Smooth muscle cell (in vitro differentiated cells): Measurements from ENCODE around the gene PKNOX1. TPM values are rescaled to one million over a fixed set of nuclear protein-coding genes. Genes with fewer than 3 reads are reported as not detected.
"Not testable (repeated sequence)": the region's sequence is repeated elsewhere in the genome, so short reads cannot be mapped to it uniquely, and the experiment has no call there.

ENCODE experiments used
- DNase-seq: peaks from one replicate; lab custom pipeline; 2025; ENCODE audit not compliant: unreplicated experiment; lab: John Stamatoyannopoulos, UW
- H2AFZ ChIP-seq: fragments of 200-600 bp; sonication (generic); 2 replicates; pipeline ENCODE4 v1.6.0; 2016; ENCODE audit warnings: antibody characterized with exemption, low read depth, mild to moderate bottlenecking
- H3F3A ChIP-seq: fragments of 200-600 bp; sonication (generic); 2 replicates; pipeline ENCODE4 v1.6.0; 2017; ENCODE audit warnings: antibody characterized with exemption, low read depth
- H3K27ac ChIP-seq: fragments of 200-600 bp; sonication (generic); 2 replicates; pipeline ENCODE4 v1.5.1; 2016; ENCODE audit warnings: low read depth, mild to moderate bottlenecking
- H3K27me3 ChIP-seq: fragments of 200-600 bp; sonication (generic); 2 replicates; pipeline ENCODE4 v1.6.1; 2016; ENCODE audit warnings: low read depth, mild to moderate bottlenecking
- H3K36me3 ChIP-seq: fragments of 200-600 bp; sonication (generic); 2 replicates; pipeline ENCODE4 v1.5.1; 2016; ENCODE audit warnings: low read depth
- H3K4me1 ChIP-seq: fragments of 200-600 bp; sonication (generic); 2 replicates; pipeline ENCODE4 v1.5.1; 2016; ENCODE audit warnings: low read depth
- H3K4me2 ChIP-seq: fragments of 200-600 bp; sonication (generic); 2 replicates; pipeline ENCODE4 v1.6.0; 2016; ENCODE audit warnings: mild to moderate bottlenecking
- H3K4me3 ChIP-seq: fragments of 200-600 bp; sonication (generic); 2 replicates; pipeline ENCODE4 v1.5.1; 2016; ENCODE audit warnings: mild to moderate bottlenecking
- H3K79me2 ChIP-seq: fragments of 200-600 bp; sonication (generic); 2 replicates; pipeline ENCODE4 v1.6.0; 2016; ENCODE audit warnings: low read depth, mild to moderate bottlenecking
- H3K9ac ChIP-seq: fragments of 200-600 bp; sonication (generic); 2 replicates; pipeline ENCODE4 v1.6.0; 2016; ENCODE audit warnings: low read depth
- H3K9me3 ChIP-seq: fragments of 200-600 bp; sonication (generic); replicated peaks from 2 replicates; pipeline ENCODE4 v1.5.1; 2016; ENCODE audit warnings: low read depth
- H4K20me1 ChIP-seq: fragments of 200-600 bp; sonication (generic); 2 replicates; pipeline ENCODE4 v1.6.0; 2016; ENCODE audit warnings: low read depth
- WGBS: methylation state at CpG from one replicate; pipeline ENCODE4 v1.1.7; 2016; ENCODE audit warnings: low lambda C conversion rate; 5-methylcytosine and 5-hydroxymethylcytosine counted together
- polyA plus RNA-seq: library from polyadenylated mRNA; unstranded; fragments of >200 nt; fragmentation: Nextera tagmentation; extraction: Ambion mirVana; gene quantifications from 2 replicates; pipeline ENCODE4 v1.2.1, GENCODE V29; 2016
- total RNA-seq: library from RNA; depleted of rRNA; stranded (reverse); fragments of >200 nt; gene quantifications from 2 replicates; pipeline ENCODE4 v1.2.3, GENCODE V29; 2014

The PKNOX1 gene
- total and polyA plus RNA-seq, 2 experiments from 2014 or later, result 20.4 to 28.5 TPM

DNA sequence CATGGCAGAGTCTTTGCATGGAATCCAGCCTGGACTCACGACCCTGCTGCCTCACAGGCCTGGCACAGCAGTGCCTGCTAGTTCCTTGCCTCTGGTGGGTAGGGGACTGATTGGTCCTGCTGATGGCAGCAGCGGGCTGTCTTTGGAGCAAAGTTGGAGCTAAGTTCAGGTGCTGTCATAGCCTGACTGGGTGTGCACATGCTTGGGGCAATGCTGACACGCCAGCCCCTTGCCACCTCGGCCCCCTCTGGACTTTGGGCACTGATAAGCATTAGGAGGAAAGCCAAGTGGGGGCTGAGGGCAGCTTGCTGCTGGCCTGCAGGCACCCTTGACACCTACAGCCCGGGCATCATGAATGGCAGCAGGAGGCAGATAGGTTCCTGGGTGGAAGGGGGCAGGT, 67.8 kb downstream of the PKNOX1 start:
- H3K4me1 ChIP-seq, H3K9me3 ChIP-seq, H3K27ac ChIP-seq, H3K27me3 ChIP-seq, H3K9ac ChIP-seq, H3F3A ChIP-seq, H4K20me1 ChIP-seq, H3K79me2 ChIP-seq, H2AFZ ChIP-seq, H3K4me2 ChIP-seq, DNase-seq, H3K36me3 ChIP-seq, H3K4me3 ChIP-seq: not testable (repeated sequence)
- WGBS, result 88% methylated on average over 5 of the region's 5 CpGs

- H3F3A ChIP-seq, H3K36me3 ChIP-seq, H3K9me3 ChIP-seq, DNase-seq, H3K27me3 ChIP-seq, H3K4me1 ChIP-seq, H3K4me2 ChIP-seq, H3K9ac ChIP-seq, H3K4me3 ChIP-seq, H4K20me1 ChIP-seq, H2AFZ ChIP-seq, H3K27ac ChIP-seq, H3K79me2 ChIP-seq: not testable (repeated sequence)
- 97% methylated on average over 4 of the region's 14 CpGs for WGBS
Observed at GRCh38 chr21:43043291-43043690, 68.9 kb downstream of the PKNOX1 start.

- WGBS, result 90% methylated on average over 6 of the region's 14 CpGs
- not testable (repeated sequence) for H3K4me2 ChIP-seq, DNase-seq
Observed at GRCh38 chr21:43044547-43044946, 70.2 kb downstream of the PKNOX1 start.

GRCh38 chr21:43045165-43045875, 71.0 kb downstream of the PKNOX1 start:
- not testable (repeated sequence) for H3K79me2 ChIP-seq, H3K27ac ChIP-seq, H3K9ac ChIP-seq, H3K9me3 ChIP-seq, H3K4me1 ChIP-seq, H3K4me2 ChIP-seq, H3K27me3 ChIP-seq, H3K4me3 ChIP-seq, H4K20me1 ChIP-seq, DNase-seq, H3F3A ChIP-seq, H3K36me3 ChIP-seq, H2AFZ ChIP-seq
- WGBS, result 87% methylated on average over 3 of the region's 17 CpGs

More at GRCh38 chr21:43044547-43044946, 70.2 kb downstream of the PKNOX1 start:
- H3K36me3 ChIP-seq, H3K9ac ChIP-seq, H4K20me1 ChIP-seq, H2AFZ ChIP-seq, H3K4me3 ChIP-seq, H3F3A ChIP-seq, H3K4me1 ChIP-seq, H3K27me3 ChIP-seq, H3K27ac ChIP-seq, H3K79me2 ChIP-seq, H3K9me3 ChIP-seq: not testable (repeated sequence)

DNA sequence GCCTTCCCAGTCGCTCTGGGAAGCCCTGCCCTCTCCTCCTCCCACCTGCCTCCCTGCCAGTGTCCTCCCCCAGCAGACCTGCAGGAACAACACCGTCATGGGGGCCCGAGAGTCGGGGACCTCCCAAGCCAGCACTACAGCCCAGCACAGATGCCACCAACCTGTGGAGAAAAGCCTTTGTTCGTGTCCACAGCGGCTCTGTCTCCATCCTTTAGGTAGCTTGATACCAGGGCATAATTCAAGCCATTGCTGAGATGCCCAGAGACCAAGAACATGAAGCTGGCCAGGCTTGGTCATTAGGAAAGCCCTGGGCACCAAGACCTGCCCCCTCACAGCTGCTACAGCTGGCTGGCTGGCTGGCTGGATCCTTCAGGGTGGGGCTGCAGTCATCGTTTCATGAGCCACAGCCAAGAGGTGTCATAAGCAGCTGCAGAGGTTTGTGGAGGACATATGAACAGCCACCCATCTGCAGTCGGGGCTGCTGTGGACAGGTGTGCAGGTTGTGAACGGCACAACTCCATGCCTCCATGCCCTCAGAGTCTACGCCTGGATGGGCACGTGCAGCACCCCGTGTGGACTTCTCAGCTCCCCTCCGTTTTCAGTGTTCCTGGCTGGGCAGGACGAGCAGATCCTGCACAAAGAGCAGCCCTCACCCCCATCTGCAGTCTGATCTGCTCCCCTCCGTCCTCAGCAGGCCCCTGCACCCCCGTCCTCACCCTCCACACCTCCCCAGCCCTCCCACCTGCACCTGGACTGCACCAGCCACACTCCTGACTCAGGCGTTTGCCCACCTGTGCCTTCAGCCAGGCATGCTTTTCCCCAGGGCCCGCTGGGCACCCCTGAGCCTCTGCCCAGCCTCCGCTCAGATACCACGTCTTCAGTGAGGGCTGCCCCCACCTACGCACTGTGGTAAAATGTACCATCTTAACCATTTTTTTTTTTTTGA, 71.8 kb downstream of the PKNOX1 start:
- H3K9me3 ChIP-seq, H3K27ac ChIP-seq, H3K4me3 ChIP-seq, H3K27me3 ChIP-seq, H4K20me1 ChIP-seq, DNase-seq, H3K4me2 ChIP-seq, H3F3A ChIP-seq, H3K79me2 ChIP-seq, H3K4me1 ChIP-seq, H3K9ac ChIP-seq, H2AFZ ChIP-seq, H3K36me3 ChIP-seq: not testable (repeated sequence)
- WGBS, result 69% methylated on average over 9 of the region's 21 CpGs

DNA sequence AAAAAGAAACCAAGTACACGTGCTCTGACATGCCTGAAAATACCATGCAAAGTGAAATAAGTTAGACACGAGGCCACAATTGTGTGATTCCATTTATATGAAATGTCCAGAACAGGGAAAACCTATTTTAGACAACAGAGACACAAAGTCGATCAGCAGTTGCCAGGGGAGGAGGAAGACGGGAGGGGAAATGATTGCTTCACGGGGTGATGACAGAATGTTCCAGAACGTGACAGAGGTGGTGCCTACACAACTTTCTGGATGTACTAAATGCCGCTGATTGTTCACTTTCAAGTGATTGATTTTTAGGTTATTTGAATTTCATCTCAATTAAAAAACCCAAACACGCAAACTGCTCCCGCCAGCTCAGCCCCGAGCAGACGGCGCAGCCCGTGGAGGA, 78.8 kb downstream of the PKNOX1 start:
- H2AFZ ChIP-seq, H3K27ac ChIP-seq: not testable (repeated sequence)
- WGBS, result no CpG with 5 or more reads among the region's 13 CpGs

GRCh38 chr21:43062955-43063664, 88.7 kb downstream of the PKNOX1 start:
- H3K27ac ChIP-seq, H3K4me2 ChIP-seq, H3K9ac ChIP-seq, H2AFZ ChIP-seq, H3K9me3 ChIP-seq, H3K79me2 ChIP-seq, H4K20me1 ChIP-seq, H3K4me3 ChIP-seq, H3F3A ChIP-seq, H3K27me3 ChIP-seq, H3K36me3 ChIP-seq, DNase-seq, H3K4me1 ChIP-seq: not testable (repeated sequence)
- no CpG with 5 or more reads among the region's 28 CpGs for WGBS

More for the DNA sequence above, 78.8 kb downstream of the PKNOX1 start:
- not testable (repeated sequence) for H3K27me3 ChIP-seq, H3K9ac ChIP-seq, DNase-seq, H3K4me2 ChIP-seq, H3K9me3 ChIP-seq, H4K20me1 ChIP-seq, H3K36me3 ChIP-seq, H3F3A ChIP-seq, H3K79me2 ChIP-seq, H3K4me3 ChIP-seq, H3K4me1 ChIP-seq

DNA sequence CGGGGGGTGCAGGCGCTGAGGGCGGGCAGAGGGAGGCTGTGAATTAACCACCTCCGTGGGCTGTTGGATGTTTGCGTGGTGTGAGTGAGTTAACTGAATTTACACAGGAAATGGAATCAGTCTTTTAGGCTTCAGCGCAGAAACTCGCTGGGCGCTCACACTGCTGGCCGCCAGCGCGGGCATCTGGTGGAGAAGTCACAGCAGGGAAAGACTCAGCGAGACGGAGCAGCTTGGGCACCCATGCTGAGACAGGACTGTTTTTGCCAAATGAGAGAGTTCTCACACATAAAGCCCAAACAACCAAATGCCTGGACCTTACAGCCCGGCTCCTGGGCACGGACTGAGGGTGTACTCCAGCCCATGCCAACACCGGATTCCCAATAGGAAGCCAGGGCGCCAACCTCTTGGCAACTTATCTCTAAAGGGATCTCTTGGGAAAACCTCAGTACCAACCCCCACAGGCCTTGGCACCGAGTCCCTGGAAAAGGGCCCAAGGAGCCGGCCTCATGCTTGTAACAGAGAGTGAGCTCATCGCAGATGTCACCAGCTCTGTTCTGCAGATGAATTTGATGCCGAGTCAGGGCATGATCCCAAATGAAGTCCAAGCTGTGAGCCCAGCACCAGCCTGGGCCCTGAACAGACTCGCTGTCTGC, 90.0 kb downstream of the PKNOX1 start:
- not testable (repeated sequence) for H3K27ac ChIP-seq, H3K4me2 ChIP-seq

More for the DNA sequence above, 90.0 kb downstream of the PKNOX1 start:
- not testable (repeated sequence) for H3K4me3 ChIP-seq, H3F3A ChIP-seq, H2AFZ ChIP-seq, H4K20me1 ChIP-seq, H3K27me3 ChIP-seq, H3K36me3 ChIP-seq, H3K9ac ChIP-seq, DNase-seq, H3K9me3 ChIP-seq, H3K4me1 ChIP-seq, H3K79me2 ChIP-seq
- no CpG with 5 or more reads among the region's 22 CpGs for WGBS
